PC-9 (cell line): Measurements from ENCODE around the gene JSRP1. TPM values are rescaled to one million over a fixed set of nuclear protein-coding genes. Genes with fewer than 3 reads are reported as not detected.

Experiments used
- BruUV-seq: library from RNA; stranded (reverse); fragments of 400-500 nt; replicated peaks from 2 replicates; lab custom pipeline; 2021; lab: Mats Ljungman, UMichigan
- CTCF ChIA-PET: fragments of 300-600 bp; sonication (Branson Sonifier 250); formaldehyde crosslinking; loops from one replicate; lab custom pipeline; 2022; ENCODE audit warnings: antibody characterized with exemption; lab: Charles Lee
- POLR2A ChIA-PET: fragments of 300-600 bp; sonication (Branson Sonifier 250); formaldehyde crosslinking; loops from one replicate; lab custom pipeline; 2022; ENCODE audit warnings: antibody characterized with exemption; ENCODE audit not compliant: unreplicated experiment; lab: Charles Lee
- DNase-seq, 2 experiments: peaks; one replicate each; pipeline versions ENCODE4 v3.0.0 to v3.0.0-alpha.2; 2015 to 2022; ENCODE audit warnings: mixed read lengths in 1 of 2
- H2AFZ ChIP-seq: fragments of 200-600 bp; sonication (generic); 2 replicates; pipeline ENCODE4 v1.8.1; 2017; ENCODE audit warnings: antibody characterized with exemption
- H3F3A ChIP-seq: fragments of 200-600 bp; sonication (generic); 2 replicates; pipeline ENCODE4 v1.8.1; 2017; ENCODE audit warnings: antibody characterized with exemption, mild to moderate bottlenecking, low read depth; ENCODE audit not compliant: insufficient read depth
- H3K27ac ChIP-seq: fragments of 200-600 bp; sonication (generic); 2 replicates; pipeline ENCODE4 v1.6.1; 2016; ENCODE audit warnings: mixed run types
- H3K27me3 ChIP-seq: fragments of 200-600 bp; sonication (generic); 2 replicates; pipeline ENCODE4 v1.6.1; 2016; ENCODE audit warnings: low read depth, mixed run types; ENCODE audit not compliant: insufficient read depth
- H3K36me3 ChIP-seq: fragments of 200-600 bp; sonication (generic); 2 replicates; pipeline ENCODE4 v1.6.1; 2016; ENCODE audit warnings: low read depth, mixed run types
- H3K4me1 ChIP-seq: fragments of 200-600 bp; sonication (generic); replicated peaks from 2 replicates; pipeline ENCODE4 v1.6.1; 2016; ENCODE audit warnings: mixed run types; ENCODE audit not compliant: insufficient read depth
- H3K4me2 ChIP-seq: fragments of 200-600 bp; sonication (generic); 2 replicates; pipeline ENCODE4 v1.6.1; 2017; ENCODE audit warnings: mixed run types
- H3K4me3 ChIP-seq: fragments of 200-600 bp; sonication (generic); 2 replicates; pipeline ENCODE4 v1.6.1; 2016; ENCODE audit warnings: mixed run types
- H3K79me2 ChIP-seq: fragments of 200-600 bp; sonication (generic); 2 replicates; pipeline ENCODE4 v1.6.1; 2017; ENCODE audit warnings: low read depth, mixed run types
- H3K9me2 ChIP-seq: fragments of 200-600 bp; sonication (generic); 2 replicates; pipeline ENCODE4 v1.8.1; 2017; ENCODE audit warnings: mild to moderate bottlenecking; ENCODE audit not compliant: insufficient read depth
- H3K9me3 ChIP-seq: fragments of 200-600 bp; sonication (generic); 2 replicates; pipeline ENCODE4 v1.8.1; 2016; ENCODE audit warnings: low read depth; ENCODE audit not compliant: insufficient read depth
- H4K20me1 ChIP-seq: fragments of 200-600 bp; sonication (generic); 2 replicates; pipeline ENCODE4 v1.8.1; 2017; ENCODE audit not compliant: insufficient read depth
- EZH2 ChIP-seq: fragments of 200-600 bp; sonication (generic); IDR thresholded peaks from 2 replicates; pipeline ENCODE4 v1.8.0; 2017; ENCODE audit warnings: antibody characterized with exemption, low read depth
- intact Hi-C: fragments of 100-400 bp; cut with micrococcal nuclease; formaldehyde crosslinking; loops from one replicate; pipeline ENCODE4 v1.10.0; 2022; ENCODE audit not compliant: unreplicated experiment
- total RNA-seq: library from RNA; stranded (reverse); gene quantifications from 2 replicates; pipeline ENCODE4 v1.2.3, GENCODE V29; 2021
- TF ChIP-seq, protein P1 (sequence below): fragments of 200-600 bp; sonication (generic); conservative IDR thresholded peaks from 2 replicates; pipeline ENCODE4 v1.6.1; 2017; ENCODE audit warnings: mixed run types, antibody characterized with exemption, mild to moderate bottlenecking, moderate library complexity

The JSRP1 gene
- total RNA-seq, 1 experiment from 2014 or later, result 1.1 TPM

DNA sequence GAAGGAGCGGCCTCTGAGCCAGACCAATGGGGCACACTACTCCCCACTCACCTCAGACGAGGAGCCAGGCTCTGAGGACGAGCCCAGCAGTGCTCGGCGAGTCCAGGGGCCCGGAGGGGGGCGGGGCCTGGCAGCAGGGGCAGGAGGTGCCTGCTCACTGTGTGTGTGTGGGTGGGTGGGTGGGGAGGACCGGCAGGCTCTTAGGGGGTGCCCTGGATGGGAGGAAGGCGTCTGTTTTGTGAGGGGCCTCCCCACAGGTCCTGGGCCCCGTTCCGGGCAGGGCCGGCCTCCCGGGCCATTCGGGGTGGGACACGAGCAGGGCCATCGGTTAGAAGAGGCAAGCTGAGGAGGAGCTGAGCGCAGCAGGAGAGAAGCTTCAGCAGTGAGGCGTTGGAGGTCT lies 32.8 kb downstream of the JSRP1 start:
- no peaks in the 10 kb centered on the region for H3K9me2 ChIP-seq
- intact Hi-C loops, result no loop called here
- H3K4me1 ChIP-seq, result no peaks in the 10 kb centered on the region
- H3K27ac ChIP-seq, result no peak overlapping the region
- H3K79me2 ChIP-seq, result no peaks in the 10 kb centered on the region
- no peak overlapping the region for H3K4me3 ChIP-seq
- ChIA-PET CTCF (no interaction called here), POLR2A (no interaction called here)
- H3F3A ChIP-seq, result no peaks in the 10 kb centered on the region
- no peaks in the 10 kb centered on the region for H4K20me1 ChIP-seq
- H3K36me3 ChIP-seq, result no peaks in the 10 kb centered on the region
- BruUV-seq, result no TSS peak
- no peaks in the 10 kb centered on the region for H3K9me3 ChIP-seq
- TF ChIP-seq, protein P1, sequence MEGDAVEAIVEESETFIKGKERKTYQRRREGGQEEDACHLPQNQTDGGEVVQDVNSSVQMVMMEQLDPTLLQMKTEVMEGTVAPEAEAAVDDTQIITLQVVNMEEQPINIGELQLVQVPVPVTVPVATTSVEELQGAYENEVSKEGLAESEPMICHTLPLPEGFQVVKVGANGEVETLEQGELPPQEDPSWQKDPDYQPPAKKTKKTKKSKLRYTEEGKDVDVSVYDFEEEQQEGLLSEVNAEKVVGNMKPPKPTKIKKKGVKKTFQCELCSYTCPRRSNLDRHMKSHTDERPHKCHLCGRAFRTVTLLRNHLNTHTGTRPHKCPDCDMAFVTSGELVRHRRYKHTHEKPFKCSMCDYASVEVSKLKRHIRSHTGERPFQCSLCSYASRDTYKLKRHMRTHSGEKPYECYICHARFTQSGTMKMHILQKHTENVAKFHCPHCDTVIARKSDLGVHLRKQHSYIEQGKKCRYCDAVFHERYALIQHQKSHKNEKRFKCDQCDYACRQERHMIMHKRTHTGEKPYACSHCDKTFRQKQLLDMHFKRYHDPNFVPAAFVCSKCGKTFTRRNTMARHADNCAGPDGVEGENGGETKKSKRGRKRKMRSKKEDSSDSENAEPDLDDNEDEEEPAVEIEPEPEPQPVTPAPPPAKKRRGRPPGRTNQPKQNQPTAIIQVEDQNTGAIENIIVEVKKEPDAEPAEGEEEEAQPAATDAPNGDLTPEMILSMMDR, result no peak
- no peak for TF ChIP-seq EZH2
- H3K4me2 ChIP-seq, result no peak overlapping the region
- DNase-seq, result no peak
- H3K27me3 ChIP-seq, result no peaks in the 10 kb centered on the region
- no peak overlapping the region for H2AFZ ChIP-seq

DNA sequence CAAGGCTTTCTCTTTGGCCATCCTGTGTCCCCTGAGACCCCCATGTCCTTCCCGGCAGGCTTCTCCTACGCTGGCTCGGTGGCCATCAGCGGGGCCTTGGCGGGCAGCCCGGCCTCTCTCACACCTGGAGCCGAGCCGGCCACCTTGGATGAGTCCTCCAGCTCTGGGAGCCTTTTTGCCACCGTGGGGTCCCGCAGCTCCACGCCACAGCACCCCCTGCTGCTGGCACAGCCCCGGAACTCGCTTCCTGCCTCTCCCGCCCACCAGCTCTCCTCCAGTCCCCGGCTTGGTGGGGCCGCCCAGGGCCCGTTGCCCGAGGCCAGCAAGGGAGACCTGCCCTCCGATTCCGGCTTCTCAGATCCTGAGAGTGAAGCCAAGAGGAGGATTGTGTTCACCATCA lies 34.3 kb downstream of the JSRP1 start:
- H4K20me1 ChIP-seq, result no peaks in the 10 kb centered on the region
- no peaks in the 10 kb centered on the region for H3K4me1 ChIP-seq
- BruUV-seq, result no TSS peak
- H3K27ac ChIP-seq, result no peak overlapping the region
- no peak for TF ChIP-seq EZH2
- TF ChIP-seq, protein P1, result no peak
- H3F3A ChIP-seq, result no peaks in the 10 kb centered on the region
- no peaks in the 10 kb centered on the region for H3K79me2 ChIP-seq
- DNase-seq, result no peak
- no peak overlapping the region for H3K4me3 ChIP-seq
- no peak overlapping the region for H3K4me2 ChIP-seq
- POLR2A ChIA-PET, result no interaction called here
- no peaks in the 10 kb centered on the region for H3K27me3 ChIP-seq
- no peaks in the 10 kb centered on the region for H3K9me2 ChIP-seq
- H2AFZ ChIP-seq, result no peak overlapping the region
- intact Hi-C loops, result no loop called here
- CTCF ChIA-PET, result no interaction called here
- no peaks in the 10 kb centered on the region for H3K36me3 ChIP-seq
- H3K9me3 ChIP-seq, result no peaks in the 10 kb centered on the region

DNA sequence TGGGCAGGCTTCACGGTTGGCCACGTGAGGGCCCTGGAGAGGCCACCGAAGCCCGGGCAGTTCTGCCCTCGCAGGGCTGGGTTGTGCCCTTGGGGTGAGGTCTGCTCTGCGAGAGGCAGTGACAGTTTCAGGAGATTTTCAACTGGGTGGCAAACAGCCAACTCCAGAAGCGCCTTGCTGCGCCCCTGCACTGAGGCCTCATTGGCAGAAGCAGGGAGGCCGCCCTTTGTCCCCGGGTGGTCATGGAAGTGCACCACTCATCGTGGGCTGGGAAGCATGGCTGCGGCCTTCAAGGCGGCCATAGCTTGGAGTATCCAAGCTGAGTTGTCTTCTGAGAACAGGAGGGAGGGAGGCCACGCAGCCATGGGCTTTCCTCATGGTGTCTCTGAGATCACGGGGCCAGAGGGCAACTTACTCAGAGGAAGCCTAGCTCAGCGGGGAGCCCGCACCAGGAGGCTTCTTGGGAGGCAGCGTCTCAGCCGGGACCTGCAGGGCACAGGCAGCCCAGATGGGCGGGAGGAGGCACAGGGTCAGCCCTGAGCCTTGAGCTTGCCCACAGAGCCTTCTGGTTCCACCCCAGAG lies 34.9 kb downstream of the JSRP1 start:
- no peak overlapping the region for H2AFZ ChIP-seq
- no peaks in the 10 kb centered on the region for H3K27me3 ChIP-seq
- no peaks in the 10 kb centered on the region for H3F3A ChIP-seq
- H3K9me2 ChIP-seq, result no peaks in the 10 kb centered on the region
- ChIA-PET POLR2A (no interaction called here), CTCF (no interaction called here)
- H3K36me3 ChIP-seq, result no peaks in the 10 kb centered on the region
- no peak overlapping the region for H3K27ac ChIP-seq
- H3K79me2 ChIP-seq, result no peaks in the 10 kb centered on the region
- intact Hi-C loops, result no loop called here
- H4K20me1 ChIP-seq, result no peaks in the 10 kb centered on the region
- H3K4me2 ChIP-seq, result no peak overlapping the region
- BruUV-seq, result no TSS peak
- no peaks in the 10 kb centered on the region for H3K4me1 ChIP-seq
- TF ChIP-seq, protein P1, result no peak
- no peak for TF ChIP-seq EZH2
- no peak overlapping the region for H3K4me3 ChIP-seq
- no peaks in the 10 kb centered on the region for H3K9me3 ChIP-seq
- no peak for DNase-seq
